Measurements from ENCODE around the gene ST14. TPM values are rescaled to one million over a fixed set of nuclear protein-coding genes. Genes with fewer than 3 reads are reported as not detected.

ST14 gene
- total RNA-seq, 1 donor from 2014 or later, result 0.10 TPM

- H3K27me3 Mint-ChIP-seq (ENCODE audit: low read depth), result peaks cover 2% of the 10 kb centered on the region
- no peak for TF ChIP-seq CTCF (IDR thresholded peaks at IDR 0.05)
- no peaks in the 10 kb centered on the region for H3K4me1 Mint-ChIP-seq (ENCODE audit: low read depth)
- DNase-seq (ENCODE audit: low spot score), result no peak
- H3K36me3 Mint-ChIP-seq (ENCODE audit: low read depth), result no peaks in the 10 kb centered on the region
- no peak overlapping the region for H3K4me3 Mint-ChIP-seq (ENCODE audit: unreplicated experiment)
- H3K27ac Mint-ChIP-seq (ENCODE audit: unreplicated experiment), result no peak overlapping the region
- H3K9me3 Mint-ChIP-seq (ENCODE audit: low read depth), result peaks cover 5% of the 10 kb centered on the region
Measured at GRCh38 chr11:130181295-130182272, 22.0 kb downstream of the ST14 start.

- DNase-seq (ENCODE audit: low spot score), result no peak
- Mint-ChIP-seq H3K4me3 (ENCODE audit: unreplicated experiment) (no peak overlapping the region), H3K27ac (ENCODE audit: unreplicated experiment) (no peak overlapping the region), H3K4me1 (ENCODE audit: low read depth) (no peaks in the 10 kb centered on the region), H3K9me3 (ENCODE audit: low read depth) (peaks cover 5% of the 10 kb centered on the region), H3K36me3 (ENCODE audit: low read depth) (no peaks in the 10 kb centered on the region), H3K27me3 (ENCODE audit: low read depth) (peaks cover 2% of the 10 kb centered on the region)
- TF ChIP-seq CTCF (IDR thresholded peaks at IDR 0.05), result no peak
Measured at GRCh38 chr11:130183878-130184610, 24.5 kb downstream of the ST14 start.

- no peak overlapping the region for H3K27ac Mint-ChIP-seq (ENCODE audit: unreplicated experiment)
- no peak overlapping the region for H3K4me3 Mint-ChIP-seq (ENCODE audit: unreplicated experiment)
- no peak for TF ChIP-seq CTCF (IDR thresholded peaks at IDR 0.05)
- H3K36me3 Mint-ChIP-seq (ENCODE audit: low read depth), result no peaks in the 10 kb centered on the region
- H3K4me1 Mint-ChIP-seq (ENCODE audit: low read depth), result no peaks in the 10 kb centered on the region
- H3K9me3 Mint-ChIP-seq (ENCODE audit: low read depth), result peaks cover 5% of the 10 kb centered on the region
- H3K27me3 Mint-ChIP-seq (ENCODE audit: low read depth), result peaks cover 2% of the 10 kb centered on the region
- no peak for DNase-seq (ENCODE audit: low spot score)
Measured at GRCh38 chr11:130187096-130187495, 27.5 kb downstream of the ST14 start.

GRCh38 chr11:130188047-130188446, 28.5 kb downstream of the ST14 start:
- Mint-ChIP-seq H3K4me3 (ENCODE audit: unreplicated experiment) (no peak overlapping the region), H3K9me3 (ENCODE audit: low read depth) (peaks cover 5% of the 10 kb centered on the region), H3K4me1 (ENCODE audit: low read depth) (no peaks in the 10 kb centered on the region), H3K36me3 (ENCODE audit: low read depth) (no peaks in the 10 kb centered on the region), H3K27me3 (ENCODE audit: low read depth) (peaks cover 2% of the 10 kb centered on the region), H3K27ac (ENCODE audit: unreplicated experiment) (no peak overlapping the region)
- no peak for DNase-seq (ENCODE audit: low spot score)
- TF ChIP-seq CTCF (IDR thresholded peaks at IDR 0.05), result no peak

GRCh38 chr11:130188585-130189347, 29.2 kb downstream of the ST14 start:
- Mint-ChIP-seq H3K4me3 (ENCODE audit: unreplicated experiment) (no peak overlapping the region), H3K9me3 (ENCODE audit: low read depth) (peaks cover 5% of the 10 kb centered on the region), H3K27me3 (ENCODE audit: low read depth) (peaks cover 2% of the 10 kb centered on the region), H3K36me3 (ENCODE audit: low read depth) (no peaks in the 10 kb centered on the region), H3K27ac (ENCODE audit: unreplicated experiment) (no peak overlapping the region), H3K4me1 (ENCODE audit: low read depth) (no peaks in the 10 kb centered on the region)
- TF ChIP-seq CTCF (IDR thresholded peaks at IDR 0.05), result no peak
- no peak for DNase-seq (ENCODE audit: low spot score)

All from chondrocyte (in vitro differentiated cells).